HepG2 (cell line): Measurements from ENCODE around the gene ZNF276. TPM values are rescaled to one million over a fixed set of nuclear protein-coding genes. Genes with fewer than 3 reads are reported as not detected.

Experiments
- ATF2 ChIP-seq: sonication (generic); formaldehyde crosslinking; IDR thresholded peaks from 2 replicates; pipeline ENCODE4 v1.4.0; 2020; ENCODE audit warnings: missing genetic modification reagents
- FOXA1 ChIP-seq, 2 experiments: fragments of 450-650 bp in 1 of 2; sonication (generic) in 1 of 2; formaldehyde crosslinking in 1 of 2; IDR thresholded peaks; 2 replicates each; pipeline versions ENCODE4 v1.4.0 to v1.6.1; 2016 to 2020; ENCODE audit warnings: missing genetic modification reagents in 1 of 2
- HCFC1 ChIP-seq: fragments of 150-350 bp; IDR thresholded peaks from 2 replicates; pipeline ENCODE4 v1.6.1; 2014; ENCODE audit warnings: low read depth, low read length
- KLF16 ChIP-seq, 2 experiments: sonication (generic) in 1 of 2; formaldehyde crosslinking in 1 of 2; IDR thresholded peaks; 2 replicates each; pipeline versions ENCODE4 v1.6.1 to v1.8.0; 2016 to 2023; ENCODE audit warnings: missing genetic modification reagents in 2 of 2, missing compliant biosample characterization in 1 of 2
- RCOR2 ChIP-seq: IDR thresholded peaks from 2 replicates; pipeline ENCODE4 v1.6.1; 2016; ENCODE audit warnings: missing biosample characterization, missing genetic modification reagents
- SKI ChIP-seq: fragments of 450-650 bp; IDR thresholded peaks from one replicate; pipeline ENCODE4 v1.6.1; 2018; ENCODE audit warnings: mild to moderate bottlenecking; ENCODE audit not compliant: partially characterized antibody
- SRF ChIP-seq: IDR thresholded peaks from 2 replicates; pipeline ENCODE4 v1.6.1; 2011; ENCODE audit warnings: mild to moderate bottlenecking, low read depth, low read length, moderate library complexity
- TBX3 ChIP-seq: fragments of 450-650 bp; IDR thresholded peaks from 2 replicates; pipeline ENCODE4 v1.6.1; 2017; ENCODE audit warnings: antibody characterized with exemption, mild to moderate bottlenecking, inconsistent platforms, borderline replicate concordance
- YEATS2 ChIP-seq: sonication (generic); formaldehyde crosslinking; IDR thresholded peaks from 2 replicates; pipeline ENCODE4 v1.4.0; 2020; ENCODE audit warnings: missing genetic modification reagents, borderline replicate concordance
- ZBTB49 ChIP-seq: sonication (generic); formaldehyde crosslinking; IDR thresholded peaks from 2 replicates; pipeline ENCODE4 v1.4.0; 2020; ENCODE audit warnings: missing genetic modification reagents, borderline replicate concordance
- ZKSCAN1 ChIP-seq: fragments of 150-350 bp; IDR thresholded peaks from 2 replicates; pipeline ENCODE4 v1.6.1; 2014; ENCODE audit warnings: low read length
- ZNF235 ChIP-seq: sonication (generic); formaldehyde crosslinking; IDR thresholded peaks from 2 replicates; pipeline ENCODE4 v1.8.1; 2023; ENCODE audit warnings: mild to moderate bottlenecking, missing genetic modification reagents, borderline replicate concordance
- ZNF350 ChIP-seq: sonication (generic); formaldehyde crosslinking; IDR thresholded peaks from 2 replicates; pipeline ENCODE4 v1.4.0; 2020; ENCODE audit warnings: mild to moderate bottlenecking, low read depth, missing genetic modification reagents, borderline replicate concordance
- ZNF44 ChIP-seq: sonication (generic); formaldehyde crosslinking; IDR thresholded peaks from 2 replicates; pipeline ENCODE4 v1.5.1; 2020; ENCODE audit warnings: mild to moderate bottlenecking, missing genetic modification reagents
- ZNF468 ChIP-seq: sonication (generic); formaldehyde crosslinking; IDR thresholded peaks from 2 replicates; pipeline ENCODE4 v1.8.0; 2022; ENCODE audit warnings: mild to moderate bottlenecking, moderate library complexity, missing genetic modification reagents
- ZNF629 ChIP-seq: sonication (generic); formaldehyde crosslinking; conservative IDR thresholded peaks from 2 replicates; pipeline ENCODE4 v1.5.0; 2020; ENCODE audit warnings: missing genetic modification reagents
- polyA plus RNA-seq, 8 experiments: library from polyadenylated mRNA; depleted of rRNA in 3 of 8; stranded (reverse) in 7 of 8; unstranded in 1 of 8; fragments of >200 nt; fragmentation: Illumina TruSeq in 4 of 8; extraction: Trizol in 4 of 8; gene quantifications; 2 replicates each; pipeline versions ENCODE4 v1.2.1 to v1.2.3, GENCODE V29; 2011 to 2016; ENCODE audit warnings: low read depth in 4 of 8, missing spikeins in 1 of 8, mixed read lengths in 1 of 8; ENCODE audit not compliant: insufficient read depth in 1 of 8
- total RNA-seq, 5 experiments: library from RNA; depleted of rRNA; stranded (reverse); fragments of >200 nt; fragmentation: Illumina TruSeq; extraction: Trizol; gene quantifications; 2 replicates each; pipeline ENCODE4 v1.2.3, GENCODE V29; 2016; ENCODE audit warnings: low read depth in 1 of 5
- TF ChIP-seq, protein P1 (sequence below): sonication (generic); formaldehyde crosslinking; IDR thresholded peaks from 2 replicates; pipeline ENCODE4 v1.5.0; 2020; ENCODE audit warnings: mild to moderate bottlenecking, missing genetic modification reagents, borderline replicate concordance
- TF ChIP-seq, protein P2 (sequence below): sonication (generic); formaldehyde crosslinking; IDR thresholded peaks from 2 replicates; pipeline ENCODE4 v1.4.0; 2020; ENCODE audit warnings: missing genetic modification reagents, mild to moderate bottlenecking, borderline replicate concordance
- TF ChIP-seq, protein P3 (sequence below): sonication (generic); formaldehyde crosslinking; IDR thresholded peaks from 2 replicates; pipeline ENCODE4 v1.8.0; 2022; ENCODE audit warnings: missing genetic modification reagents, mild to moderate bottlenecking, inconsistent platforms, borderline replicate concordance

Gene ZNF276
- total and polyA plus RNA-seq, 2 of the 13 experiments (the other 11 are each of a cell fraction or from before 2014, with no cell fraction given): 17.7 to 18.0 TPM

- TF ChIP-seq ATF2 (CRISPR knock-in tag) (peak; percentile 100), ZNF629 (CRISPR knock-in tag) (no peak), ZKSCAN1 (peak; percentile 8; the same call in 1 of the 2 replicates), SKI (peak; percentile 87), ZNF468 (CRISPR knock-in tag) (no peak), ZNF350 (peak; percentile 97), FOXA1 (IDR thresholded peaks at IDR 0.05) (no peak), FOXA1 (CRISPR knock-in tag; IDR thresholded peaks at IDR 0.05) (no peak), ZNF235 (CRISPR knock-in tag) (0 out of 2 replicates have a peak, but pooled peaks have one; percentile 31), HCFC1 (peak; percentile 32; the same call in 1 of the 2 replicates), ZNF44 (CRISPR knock-in tag) (no peak), KLF16 (CRISPR knock-in tag; IDR thresholded peaks at IDR 0.05) (peak in 1 of 2 experiments; percentile 79; a peak in 1 of 4 replicates), YEATS2 (CRISPR knock-in tag) (peak; percentile 68; the same call in 1 of the 2 replicates), ZBTB49 (CRISPR knock-in tag) (0 out of 2 replicates have a peak, but pooled peaks have one; percentile 29), SRF (peak; percentile 13; the same call in 1 of the 2 replicates), RCOR2 (CRISPR knock-in tag) (peak; percentile 14; the same call in 1 of the 2 replicates), TBX3 (peak; percentile 41; the same call in 1 of the 2 replicates)
- TF ChIP-seq, protein P1, sequence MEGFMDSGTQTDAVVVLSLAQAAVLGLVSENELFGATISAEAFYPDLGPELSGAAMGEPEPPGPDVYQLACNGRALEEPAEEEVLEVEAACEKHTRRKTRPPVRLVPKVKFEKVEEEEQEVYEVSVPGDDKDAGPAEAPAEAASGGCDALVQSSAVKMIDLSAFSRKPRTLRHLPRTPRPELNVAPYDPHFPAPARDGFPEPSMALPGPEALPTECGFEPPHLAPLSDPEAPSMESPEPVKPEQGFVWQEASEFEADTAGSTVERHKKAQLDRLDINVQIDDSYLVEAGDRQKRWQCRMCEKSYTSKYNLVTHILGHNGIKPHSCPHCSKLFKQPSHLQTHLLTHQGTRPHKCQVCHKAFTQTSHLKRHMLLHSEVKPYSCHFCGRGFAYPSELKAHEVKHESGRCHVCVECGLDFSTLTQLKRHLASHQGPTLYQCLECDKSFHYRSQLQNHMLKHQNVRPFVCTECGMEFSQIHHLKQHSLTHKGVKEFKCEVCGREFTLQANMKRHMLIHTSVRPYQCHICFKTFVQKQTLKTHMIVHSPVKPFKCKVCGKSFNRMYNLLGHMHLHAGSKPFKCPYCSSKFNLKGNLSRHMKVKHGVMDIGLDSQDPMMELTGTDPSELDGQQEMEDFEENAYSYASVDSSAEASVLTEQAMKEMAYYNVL (CRISPR knock-in tag): peak; percentile 15; the same call in 1 of the 2 replicates
- TF ChIP-seq, protein P2, sequence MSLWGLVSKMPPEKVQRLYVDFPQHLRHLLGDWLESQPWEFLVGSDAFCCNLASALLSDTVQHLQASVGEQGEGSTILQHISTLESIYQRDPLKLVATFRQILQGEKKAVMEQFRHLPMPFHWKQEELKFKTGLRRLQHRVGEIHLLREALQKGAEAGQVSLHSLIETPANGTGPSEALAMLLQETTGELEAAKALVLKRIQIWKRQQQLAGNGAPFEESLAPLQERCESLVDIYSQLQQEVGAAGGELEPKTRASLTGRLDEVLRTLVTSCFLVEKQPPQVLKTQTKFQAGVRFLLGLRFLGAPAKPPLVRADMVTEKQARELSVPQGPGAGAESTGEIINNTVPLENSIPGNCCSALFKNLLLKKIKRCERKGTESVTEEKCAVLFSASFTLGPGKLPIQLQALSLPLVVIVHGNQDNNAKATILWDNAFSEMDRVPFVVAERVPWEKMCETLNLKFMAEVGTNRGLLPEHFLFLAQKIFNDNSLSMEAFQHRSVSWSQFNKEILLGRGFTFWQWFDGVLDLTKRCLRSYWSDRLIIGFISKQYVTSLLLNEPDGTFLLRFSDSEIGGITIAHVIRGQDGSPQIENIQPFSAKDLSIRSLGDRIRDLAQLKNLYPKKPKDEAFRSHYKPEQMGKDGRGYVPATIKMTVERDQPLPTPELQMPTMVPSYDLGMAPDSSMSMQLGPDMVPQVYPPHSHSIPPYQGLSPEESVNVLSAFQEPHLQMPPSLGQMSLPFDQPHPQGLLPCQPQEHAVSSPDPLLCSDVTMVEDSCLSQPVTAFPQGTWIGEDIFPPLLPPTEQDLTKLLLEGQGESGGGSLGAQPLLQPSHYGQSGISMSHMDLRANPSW (CRISPR knock-in tag): peak; percentile 99
- TF ChIP-seq, protein P3, sequence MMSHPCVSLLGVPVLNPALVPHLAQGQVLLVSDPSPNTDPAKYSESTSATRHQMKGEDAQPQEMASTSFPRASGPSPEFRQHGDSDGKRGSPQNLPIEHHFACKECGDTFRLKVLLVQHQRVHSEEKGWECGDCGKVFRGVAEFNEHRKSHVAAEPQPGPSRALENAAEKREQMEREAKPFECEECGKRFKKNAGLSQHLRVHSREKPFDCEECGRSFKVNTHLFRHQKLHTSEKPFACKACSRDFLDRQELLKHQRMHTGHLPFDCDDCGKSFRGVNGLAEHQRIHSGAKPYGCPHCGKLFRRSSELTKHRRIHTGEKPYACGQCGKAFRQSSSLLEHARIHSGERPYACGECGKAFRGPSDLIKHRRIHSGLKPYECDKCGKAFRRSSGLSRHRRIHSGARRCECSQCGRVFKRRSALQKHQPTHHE (CRISPR knock-in tag): peak; percentile 23; the same call in 1 of the 2 replicates
These were observed 21.2 kb upstream of the ZNF276 start (continued) for GRCh38 chr16:89700100-89700648.
